Right lobe of liver (tissue), 6 donors: ENCODE data around the gene AHI1. TPM values are rescaled to one million over a fixed set of nuclear protein-coding genes. Genes with fewer than 3 reads are reported as not detected.

ENCODE experiments used
- ATAC-seq, 4 donors: fragments of 200-7000 bp; cut with Tn5 transposase; one replicate each; pipeline ENCODE4 v1.9.1; 2020; ENCODE audit warnings: mild to moderate bottlenecking in 4 of 4, moderate library complexity in 4 of 4
- DNase-seq, 3 donors: peaks; one replicate each; pipeline ENCODE4 v3.0.0-alpha.2; 2020
- H3K27ac ChIP-seq, 3 donors: fragments of 200-600 bp; one replicate each; pipeline ENCODE4 v1.8.0; 2022
- H3K27me3 ChIP-seq, 2 donors: fragments of 200-600 bp; one replicate each; pipeline ENCODE4 v1.8.0; 2022
- H3K36me3 ChIP-seq, 4 donors: fragments of 200-600 bp; sonication (generic) in 1 of 4; one replicate each; pipeline versions ENCODE4 v1.5.1 to v1.8.0; 2017 to 2022; ENCODE audit warnings: control low read depth in 1 of 4
- H3K4me1 ChIP-seq, 4 donors: fragments of 200-600 bp; sonication (generic) in 1 of 4; one replicate each; pipeline versions ENCODE4 v1.5.1 to v1.8.0; 2017 to 2022; ENCODE audit warnings: control low read depth in 1 of 4
- H3K4me3 ChIP-seq, 3 donors: fragments of 200-600 bp; one replicate each; pipeline ENCODE4 v1.8.0; 2022
- H3K9me3 ChIP-seq, 4 donors: fragments of 200-600 bp; sonication (generic) in 1 of 4; one replicate each; pipeline versions ENCODE4 v1.5.1 to v1.8.0; 2017 to 2022; ENCODE audit warnings: control low read depth in 1 of 4
- CTCF ChIP-seq, 4 donors: fragments of 200-600 bp in 3 of 4; fragments of 450-650 bp in 1 of 4; IDR thresholded peaks; one replicate each; pipeline versions ENCODE4 v1.5.1 to v1.8.0; 2016 to 2022; ENCODE audit warnings: antibody characterized with exemption in 4 of 4, mild to moderate bottlenecking in 2 of 4
- POLR2A ChIP-seq: fragments of 450-650 bp; IDR thresholded peaks from one replicate; pipeline ENCODE4 v1.6.1; 2017; ENCODE audit warnings: antibody characterized with exemption, mild to moderate bottlenecking
- WGBS: methylation state at CpG from one replicate; pipeline ENCODE4 v1.1.6; 2018; ENCODE audit warnings: low coverage, low lambda C conversion rate; ENCODE audit not compliant: insufficient coverage; ENCODE audit errors: missing lambda C conversion rate; 5-methylcytosine and 5-hydroxymethylcytosine counted together
- intact Hi-C, 2 donors: fragments of 100-400 bp; cut with DNase I; formaldehyde crosslinking; loops; one replicate each; pipeline versions ENCODE4 v1.11.2 to v1.14.1; 2022
- total RNA-seq, 6 experiments: library from RNA; depleted of rRNA in 2 of 6; stranded (reverse); fragments of >200 nt in 2 of 6; fragmentation: NEBNext Ultra II Directional in 3 of 6; extraction: Animal tissue kit (Norgen Biotek cat#: 25700) in 3 of 6; gene quantifications; one replicate each; pipeline versions ENCODE4 v1.1.0 to v1.2.4, GENCODE V29; 2016 to 2023
- donor health status: DM: no; HTN: yes; CAD: no.
- donor health status: DM: no; HTN: no; CAD: no.
- donor health status: DM: no; HTN: no; CAD: no.
- donor health status: DM: no; HTN: yes; CAD: no.
- donor health status: DM: no; HTN: yes; CAD: no.

Gene AHI1
- total RNA-seq, 6 experiments from 2014 or later, result 4.7 to 9.2 (median 8.0) TPM

GRCh38 chr6:135289816-135290215 lies 207.7 kb downstream of the AHI1 start:
- no peak for DNase-seq
- TF ChIP-seq CTCF (IDR thresholded peaks at IDR 0.05), result no peak
- no peak for TF ChIP-seq POLR2A
- Histone ChIP-seq H3K4me1 (no peaks in the 10 kb centered on the region), H3K27me3 (no peaks in the 10 kb centered on the region), H3K4me3 (no peak overlapping the region), H3K36me3 (no peaks in the 10 kb centered on the region), H3K27ac (no peak overlapping the region), H3K9me3 (no peaks in the 10 kb centered on the region)
- intact Hi-C loops, result no loop called here
- ATAC-seq, result no peak
- WGBS, result 94% methylated on average over 5 of the region's 5 CpGs

- no peaks in the 10 kb centered on the region for H3K36me3 ChIP-seq
- no peak for TF ChIP-seq CTCF (IDR thresholded peaks at IDR 0.05)
- TF ChIP-seq POLR2A, result no peak
- H3K4me3 ChIP-seq, result no peak overlapping the region
- WGBS, result 60% methylated on average over 8 of the region's 8 CpGs
- H3K27me3 ChIP-seq, result no peaks in the 10 kb centered on the region
- no peak overlapping the region for H3K27ac ChIP-seq
- no peaks in the 10 kb centered on the region for H3K4me1 ChIP-seq
- intact Hi-C loops, result no loop called here
- H3K9me3 ChIP-seq, result no peaks in the 10 kb centered on the region
- ATAC-seq, result no peak
- DNase-seq, result no peak
Measured at GRCh38 chr6:135286962-135287538, 210.5 kb downstream of the AHI1 start.

GRCh38 chr6:135285165-135285564 lies 212.4 kb downstream of the AHI1 start:
- Histone ChIP-seq H3K4me1 (no peaks in the 10 kb centered on the region), H3K36me3 (no peaks in the 10 kb centered on the region), H3K27ac (no peak overlapping the region), H3K27me3 (no peaks in the 10 kb centered on the region), H3K4me3 (no peak overlapping the region), H3K9me3 (no peaks in the 10 kb centered on the region)
- ATAC-seq, result no peak
- intact Hi-C loops, result no loop called here
- 76% methylated on average over 2 of the region's 2 CpGs for WGBS
- TF ChIP-seq CTCF (IDR thresholded peaks at IDR 0.05), result no peak
- no peak for TF ChIP-seq POLR2A
- no peak for DNase-seq

- intact Hi-C loops, result no loop called here
- Histone ChIP-seq H3K36me3 (no peaks in the 10 kb centered on the region), H3K4me3 (no peak overlapping the region), H3K27ac (no peak overlapping the region), H3K27me3 (no peaks in the 10 kb centered on the region), H3K4me1 (no peaks in the 10 kb centered on the region), H3K9me3 (no peaks in the 10 kb centered on the region)
- WGBS, result 93% methylated on average over 2 of the region's 2 CpGs
- TF ChIP-seq POLR2A, result no peak
- no peak for TF ChIP-seq CTCF (IDR thresholded peaks at IDR 0.05)
- DNase-seq (no peak), ATAC-seq (no peak)
Measured at GRCh38 chr6:135283926-135284325, 213.6 kb downstream of the AHI1 start.

GRCh38 chr6:135282395-135282794 lies 215.1 kb downstream of the AHI1 start:
- TF ChIP-seq CTCF (IDR thresholded peaks at IDR 0.05), result no peak
- no peak for TF ChIP-seq POLR2A
- ATAC-seq (no peak), DNase-seq (no peak)
- H3K27me3 ChIP-seq, result no peaks in the 10 kb centered on the region
- no peaks in the 10 kb centered on the region for H3K36me3 ChIP-seq
- intact Hi-C loops, result no loop called here
- no peak overlapping the region for H3K4me3 ChIP-seq
- H3K9me3 ChIP-seq, result no peaks in the 10 kb centered on the region
- no peaks in the 10 kb centered on the region for H3K4me1 ChIP-seq
- no peak overlapping the region for H3K27ac ChIP-seq
